Parathyroid adenoma (tissue), 2 donors: ENCODE results near the gene TMEM81.

Experiments
- H2AFZ ChIP-seq: fragments of 300-600 bp; sonication (generic); one replicate; pipeline ENCODE4 v1.7.0; 2017; ENCODE audit warnings: antibody characterized with exemption, mild to moderate bottlenecking
- H3K27ac ChIP-seq: fragments of 300-600 bp; sonication (generic); one replicate; pipeline ENCODE4 v1.7.0; 2017
- H3K27me3 ChIP-seq: fragments of 300-600 bp; sonication (generic); one replicate; pipeline ENCODE4 v1.7.0; 2017; ENCODE audit warnings: low read length; ENCODE audit not compliant: control insufficient read depth, insufficient read depth
- H3K36me3 ChIP-seq: fragments of 300-600 bp; sonication (generic); one replicate; pipeline ENCODE4 v1.7.0; 2017; ENCODE audit warnings: low read length; ENCODE audit not compliant: control insufficient read depth, insufficient read depth
- H3K4me1 ChIP-seq: fragments of 300-600 bp; sonication (generic); one replicate; pipeline ENCODE4 v1.7.0; 2017; ENCODE audit warnings: control low read depth
- H3K4me2 ChIP-seq: fragments of 300-600 bp; sonication (generic); one replicate; pipeline ENCODE4 v1.7.0; 2017; ENCODE audit warnings: low read length
- H3K4me3 ChIP-seq: fragments of 300-600 bp; sonication (generic); one replicate; pipeline ENCODE4 v1.7.0; 2017; ENCODE audit warnings: low read depth, low read length
- H3K79me2 ChIP-seq: fragments of 300-600 bp; sonication (generic); one replicate; pipeline ENCODE4 v1.7.0; 2017; ENCODE audit warnings: control low read depth
- H3K9ac ChIP-seq: fragments of 300-600 bp; sonication (generic); one replicate; pipeline ENCODE4 v1.7.0; 2017; ENCODE audit warnings: mild to moderate bottlenecking
- H3K9me3 ChIP-seq: fragments of 300-600 bp; sonication (generic); one replicate; pipeline ENCODE4 v1.7.0; 2017; ENCODE audit warnings: low read length; ENCODE audit not compliant: control insufficient read depth
- TF ChIP-seq, protein P1 (sequence below): fragments of 300-600 bp; sonication (generic); IDR thresholded peaks from one replicate; pipeline ENCODE4 v1.7.0; 2017; ENCODE audit warnings: antibody characterized with exemption, mild to moderate bottlenecking
- donor health status: primary hyperparathyroidism.

Gene TMEM81

GRCh38 chr1:205056188-205056611 lies 28.1 kb downstream of the TMEM81 start:
- no peaks in the 10 kb centered on the region for H3K27me3 ChIP-seq
- no peak overlapping the region for H3K9ac ChIP-seq
- no peak overlapping the region for H3K27ac ChIP-seq
- no peaks in the 10 kb centered on the region for H3K79me2 ChIP-seq
- no peaks in the 10 kb centered on the region for H3K4me1 ChIP-seq
- H3K4me3 ChIP-seq, result no peak overlapping the region
- no peaks in the 10 kb centered on the region for H3K9me3 ChIP-seq
- no peaks in the 10 kb centered on the region for H3K36me3 ChIP-seq
- TF ChIP-seq, protein P1, sequence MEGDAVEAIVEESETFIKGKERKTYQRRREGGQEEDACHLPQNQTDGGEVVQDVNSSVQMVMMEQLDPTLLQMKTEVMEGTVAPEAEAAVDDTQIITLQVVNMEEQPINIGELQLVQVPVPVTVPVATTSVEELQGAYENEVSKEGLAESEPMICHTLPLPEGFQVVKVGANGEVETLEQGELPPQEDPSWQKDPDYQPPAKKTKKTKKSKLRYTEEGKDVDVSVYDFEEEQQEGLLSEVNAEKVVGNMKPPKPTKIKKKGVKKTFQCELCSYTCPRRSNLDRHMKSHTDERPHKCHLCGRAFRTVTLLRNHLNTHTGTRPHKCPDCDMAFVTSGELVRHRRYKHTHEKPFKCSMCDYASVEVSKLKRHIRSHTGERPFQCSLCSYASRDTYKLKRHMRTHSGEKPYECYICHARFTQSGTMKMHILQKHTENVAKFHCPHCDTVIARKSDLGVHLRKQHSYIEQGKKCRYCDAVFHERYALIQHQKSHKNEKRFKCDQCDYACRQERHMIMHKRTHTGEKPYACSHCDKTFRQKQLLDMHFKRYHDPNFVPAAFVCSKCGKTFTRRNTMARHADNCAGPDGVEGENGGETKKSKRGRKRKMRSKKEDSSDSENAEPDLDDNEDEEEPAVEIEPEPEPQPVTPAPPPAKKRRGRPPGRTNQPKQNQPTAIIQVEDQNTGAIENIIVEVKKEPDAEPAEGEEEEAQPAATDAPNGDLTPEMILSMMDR, result no peak
- no peak overlapping the region for H3K4me2 ChIP-seq
- H2AFZ ChIP-seq, result no peak overlapping the region

- Histone ChIP-seq H3K27me3 (no peaks in the 10 kb centered on the region), H3K4me2 (no peak overlapping the region), H3K9ac (no peak overlapping the region), H3K9me3 (no peaks in the 10 kb centered on the region), H3K4me1 (no peaks in the 10 kb centered on the region), H2AFZ (no peak overlapping the region), H3K4me3 (no peak overlapping the region), H3K27ac (no peak overlapping the region), H3K36me3 (no peaks in the 10 kb centered on the region), H3K79me2 (no peaks in the 10 kb centered on the region)
- TF ChIP-seq, protein P1, result no peak
Measured at GRCh38 chr1:205054013-205054412, 30.2 kb downstream of the TMEM81 start.

GRCh38 chr1:205053296-205053695 lies 31.0 kb downstream of the TMEM81 start:
- Histone ChIP-seq H3K79me2 (no peaks in the 10 kb centered on the region), H3K4me1 (no peaks in the 10 kb centered on the region), H3K27ac (no peak overlapping the region), H3K9ac (no peak overlapping the region), H3K36me3 (no peaks in the 10 kb centered on the region), H3K27me3 (no peaks in the 10 kb centered on the region), H3K4me2 (no peak overlapping the region), H3K4me3 (no peak overlapping the region), H3K9me3 (no peaks in the 10 kb centered on the region), H2AFZ (no peak overlapping the region)
- TF ChIP-seq, protein P1, result no peak

- H3K4me1 ChIP-seq, result no peaks in the 10 kb centered on the region
- TF ChIP-seq, protein P1, result no peak
- no peak overlapping the region for H3K4me2 ChIP-seq
- H3K4me3 ChIP-seq, result no peak overlapping the region
- no peak overlapping the region for H2AFZ ChIP-seq
- no peaks in the 10 kb centered on the region for H3K9me3 ChIP-seq
- H3K36me3 ChIP-seq, result no peaks in the 10 kb centered on the region
- H3K27me3 ChIP-seq, result no peaks in the 10 kb centered on the region
- no peak overlapping the region for H3K27ac ChIP-seq
- no peak overlapping the region for H3K9ac ChIP-seq
- H3K79me2 ChIP-seq, result no peaks in the 10 kb centered on the region
Measured at GRCh38 chr1:205052690-205053089, 31.6 kb downstream of the TMEM81 start.

- no peaks in the 10 kb centered on the region for H3K36me3 ChIP-seq
- H3K27ac ChIP-seq, result no peak overlapping the region
- no peaks in the 10 kb centered on the region for H3K9me3 ChIP-seq
- no peak overlapping the region for H3K4me3 ChIP-seq
- no peak overlapping the region for H3K9ac ChIP-seq
- TF ChIP-seq, protein P1, result no peak
- H3K79me2 ChIP-seq, result no peaks in the 10 kb centered on the region
- H3K27me3 ChIP-seq, result peaks cover 5% of the 10 kb centered on the region
- no peak overlapping the region for H3K4me2 ChIP-seq
- H2AFZ ChIP-seq, result no peak overlapping the region
- H3K4me1 ChIP-seq, result no peaks in the 10 kb centered on the region
Measured at GRCh38 chr1:205049479-205049878, 34.8 kb downstream of the TMEM81 start.
